HG03575 (cell line): ENCODE results near the gene TMEM114.

ENCODE experiments used
- ATAC-seq: cut with Tn5 transposase; IDR thresholded peaks from one replicate; pipeline ENCODE4 v1.9.1; 2021; ENCODE audit not compliant: unreplicated experiment, insufficient number of reproducible peaks, low FRiP score; ENCODE audit errors: extremely low read depth

TMEM114 gene

DNA sequence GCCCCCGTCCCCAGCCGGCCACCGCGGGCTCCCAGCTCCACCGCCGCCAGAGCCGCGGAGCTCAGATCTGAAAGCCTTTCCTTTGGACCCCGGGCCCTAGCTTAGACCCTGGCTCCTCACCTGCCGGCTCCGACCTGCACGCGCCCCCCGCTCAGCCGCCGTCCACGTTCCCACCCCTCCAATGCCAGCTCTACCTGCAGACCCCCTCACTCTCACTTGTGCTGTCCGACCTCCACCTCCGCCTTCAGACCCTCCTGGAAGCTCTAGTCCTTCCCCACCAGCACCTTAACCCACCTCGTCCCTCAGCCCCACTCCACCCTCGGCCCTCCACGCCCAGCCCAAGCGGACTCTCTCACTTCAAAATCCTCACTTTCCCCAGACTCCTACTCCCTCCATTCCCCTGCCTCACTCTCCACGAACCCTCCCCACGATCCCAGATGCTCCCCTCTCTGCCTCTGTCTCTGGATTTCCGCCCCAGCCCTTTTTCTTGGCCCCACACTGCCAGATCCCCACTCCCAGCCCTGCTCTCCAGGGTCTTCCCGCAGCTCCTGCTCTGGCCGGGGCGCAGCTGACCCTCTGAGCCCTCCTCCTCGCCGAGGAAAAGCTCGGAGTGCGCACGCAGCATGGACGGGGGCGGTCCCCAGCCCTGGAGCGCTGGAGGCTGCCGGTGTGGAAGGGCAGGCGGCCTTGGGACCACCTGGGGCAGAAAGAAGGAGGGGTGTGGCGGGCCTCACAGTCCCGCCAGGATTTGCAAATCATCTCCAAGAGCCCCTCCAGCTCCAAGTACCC is at the start of gene TMEM114:
Gene TMEM114, minus strand, starts transcription at position 612 of the 789 bp plus-strand sequence. CDS start 673 bp downstream, outside the sequence.
- ATAC-seq, result no peak

DNA sequence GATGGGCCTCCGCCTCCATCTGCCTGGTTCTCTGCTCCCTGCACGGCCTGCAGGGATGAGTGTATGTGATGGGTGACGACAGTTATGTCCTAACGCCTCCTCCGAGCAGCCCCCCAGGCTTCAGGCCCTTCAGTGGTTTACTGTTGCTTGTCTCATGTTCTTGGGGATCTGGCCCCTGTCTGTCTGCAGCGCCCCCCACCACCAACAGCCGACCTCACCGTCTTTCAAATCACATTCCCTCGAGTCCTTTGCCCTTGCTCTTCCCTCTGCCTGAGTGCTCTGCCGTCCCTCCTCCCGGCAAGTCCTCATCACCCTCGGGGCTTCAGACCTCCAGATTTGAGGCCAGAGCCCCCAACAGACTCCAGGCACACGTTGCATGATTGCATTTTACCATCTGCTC is 49.4 kb upstream of the TMEM114 start:
- no peak for ATAC-seq

DNA sequence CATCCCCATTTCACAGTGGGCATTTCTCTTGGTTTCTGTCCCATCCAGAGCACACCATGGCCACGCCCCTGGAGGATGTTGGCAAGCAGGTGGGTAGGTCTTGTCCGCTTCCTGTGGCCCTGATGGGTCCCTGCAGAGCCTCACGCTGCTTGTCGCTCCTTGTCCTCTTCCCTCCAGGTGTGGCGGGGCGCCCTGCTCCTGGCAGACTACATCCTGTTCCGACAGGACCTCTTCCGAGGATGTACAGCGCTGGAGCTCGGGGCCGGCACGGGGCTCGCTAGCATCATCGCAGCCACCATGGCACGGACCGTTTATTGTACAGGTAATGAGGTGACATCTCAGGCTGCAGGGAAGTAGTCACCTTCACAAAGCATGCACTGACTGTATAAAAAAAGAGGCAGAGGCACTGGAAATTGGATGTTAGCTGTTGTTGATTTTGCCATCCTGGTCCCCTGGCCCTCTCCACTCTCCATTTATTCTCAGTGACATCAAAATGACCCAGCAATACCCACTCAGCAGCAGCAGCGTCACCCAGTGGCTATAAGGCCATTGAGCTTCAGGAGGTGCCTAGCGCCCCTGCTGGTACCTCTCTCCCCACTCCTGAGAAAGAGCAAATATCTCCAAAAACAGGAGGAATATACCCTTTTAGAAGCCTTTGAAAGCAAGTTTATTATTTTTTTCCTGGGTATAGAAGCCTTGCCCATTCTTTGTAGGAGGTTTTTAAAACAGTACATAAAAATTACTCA is 44.9 kb upstream of the TMEM114 start:
- ATAC-seq, result no peak

DNA sequence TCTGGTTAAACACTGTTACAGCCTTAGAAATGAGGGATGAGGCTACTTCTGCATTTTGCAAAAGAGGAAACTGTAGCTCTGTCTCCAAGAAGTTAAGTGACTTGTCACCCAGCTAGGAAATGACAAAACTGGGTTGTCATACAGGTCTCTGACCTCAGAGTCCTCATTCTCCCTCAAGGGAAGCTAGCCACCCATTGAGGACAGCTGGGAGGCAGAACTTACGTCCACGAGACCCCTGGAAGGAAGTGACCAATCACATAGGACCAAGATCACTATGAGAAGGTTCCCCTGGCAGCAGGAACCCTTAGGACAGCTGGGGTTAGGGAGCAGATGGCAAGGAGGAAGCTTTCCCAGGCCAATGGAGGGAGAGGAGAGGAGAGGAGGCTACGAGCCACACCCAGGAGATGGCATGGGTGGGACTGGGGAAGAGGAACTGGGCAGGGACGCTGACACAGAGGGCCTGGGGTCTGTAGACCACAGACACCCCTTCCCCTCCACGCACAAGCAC is 42.4 kb upstream of the TMEM114 start:
- no peak for ATAC-seq

DNA sequence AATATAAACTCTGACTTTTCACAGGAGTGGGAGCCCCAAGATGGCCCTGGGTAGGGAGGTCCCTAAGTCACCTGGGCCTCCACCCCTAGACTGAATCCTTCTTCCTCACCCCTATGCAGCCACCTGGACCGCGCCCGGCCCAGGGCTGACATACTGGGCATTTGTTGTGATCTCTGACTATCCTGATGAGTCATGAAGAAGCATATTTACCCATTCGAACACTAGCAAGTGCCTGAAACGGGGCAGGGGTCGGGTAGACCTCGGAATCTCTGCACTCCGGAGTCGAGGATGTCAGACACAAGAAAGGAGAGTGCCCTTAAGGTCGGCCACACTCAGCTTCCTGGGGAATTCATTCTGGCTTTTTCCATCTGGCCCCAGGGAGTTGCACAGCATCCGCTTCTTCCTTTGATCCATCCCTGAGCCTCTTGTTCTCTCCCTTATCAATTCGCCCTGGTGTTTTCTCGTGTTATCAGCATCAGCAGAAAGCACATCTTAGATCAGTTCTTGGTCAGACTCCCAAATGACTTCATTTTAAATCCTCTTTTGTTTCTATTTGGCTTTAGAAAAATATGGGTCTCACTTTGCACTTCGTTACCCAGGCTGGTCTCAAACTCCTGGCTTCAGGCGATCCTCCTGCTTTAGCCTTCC is 41.6 kb upstream of the TMEM114 start:
- no peak for ATAC-seq

DNA sequence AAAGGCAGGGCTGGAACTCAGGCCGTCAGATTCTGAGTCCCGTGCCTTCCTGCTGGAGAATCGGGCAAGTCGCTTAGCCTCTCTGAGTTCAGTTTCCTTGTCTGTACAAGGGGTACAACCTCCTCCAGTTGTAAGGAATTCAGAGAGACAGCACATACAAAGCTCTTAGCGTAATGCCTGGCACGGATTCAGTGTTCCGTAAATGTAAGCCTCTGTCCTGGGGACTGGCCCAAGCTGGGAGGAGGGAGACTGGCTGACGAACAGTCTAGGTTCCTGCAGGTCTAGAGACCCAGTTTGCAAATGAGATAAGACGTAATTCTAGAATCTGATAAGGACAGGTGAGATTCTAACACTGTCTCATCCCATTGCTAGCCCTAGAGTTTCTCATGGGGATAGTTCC is 41.1 kb upstream of the TMEM114 start:
- no peak for ATAC-seq

DNA sequence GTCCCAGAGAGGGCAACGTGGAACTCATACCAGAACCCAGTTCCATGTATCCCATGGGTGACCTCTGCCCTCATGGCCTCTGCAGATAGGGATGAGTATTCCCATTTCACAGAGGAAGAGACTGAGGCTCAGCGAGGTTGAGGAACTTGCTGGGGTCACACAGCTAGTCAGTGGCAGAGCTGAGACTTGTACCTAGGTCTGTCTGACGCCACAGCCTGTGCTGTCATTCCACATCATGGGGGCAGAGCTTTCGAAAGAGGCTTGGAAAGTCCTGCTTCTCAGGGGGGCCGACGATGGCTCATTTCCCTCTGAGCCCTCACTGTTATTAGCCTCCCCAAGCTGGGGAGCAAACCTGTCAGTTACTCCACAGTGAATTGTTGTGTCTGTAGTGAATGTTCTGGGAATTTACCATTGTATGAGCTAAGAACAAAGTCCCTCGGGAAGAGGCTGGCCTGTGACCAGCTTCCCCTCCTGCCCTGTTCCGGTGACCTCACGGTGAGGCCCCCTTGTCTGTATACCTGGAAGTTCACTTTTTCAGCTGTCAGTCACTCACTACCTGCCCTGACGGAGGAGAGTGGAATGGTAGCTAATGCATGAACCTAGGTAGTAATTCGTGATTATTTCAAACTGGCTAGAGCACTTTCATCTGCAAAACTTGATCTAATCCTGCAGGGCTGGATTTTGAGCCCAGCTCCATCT is 40.1 kb upstream of the TMEM114 start:
- ATAC-seq, result no peak

DNA sequence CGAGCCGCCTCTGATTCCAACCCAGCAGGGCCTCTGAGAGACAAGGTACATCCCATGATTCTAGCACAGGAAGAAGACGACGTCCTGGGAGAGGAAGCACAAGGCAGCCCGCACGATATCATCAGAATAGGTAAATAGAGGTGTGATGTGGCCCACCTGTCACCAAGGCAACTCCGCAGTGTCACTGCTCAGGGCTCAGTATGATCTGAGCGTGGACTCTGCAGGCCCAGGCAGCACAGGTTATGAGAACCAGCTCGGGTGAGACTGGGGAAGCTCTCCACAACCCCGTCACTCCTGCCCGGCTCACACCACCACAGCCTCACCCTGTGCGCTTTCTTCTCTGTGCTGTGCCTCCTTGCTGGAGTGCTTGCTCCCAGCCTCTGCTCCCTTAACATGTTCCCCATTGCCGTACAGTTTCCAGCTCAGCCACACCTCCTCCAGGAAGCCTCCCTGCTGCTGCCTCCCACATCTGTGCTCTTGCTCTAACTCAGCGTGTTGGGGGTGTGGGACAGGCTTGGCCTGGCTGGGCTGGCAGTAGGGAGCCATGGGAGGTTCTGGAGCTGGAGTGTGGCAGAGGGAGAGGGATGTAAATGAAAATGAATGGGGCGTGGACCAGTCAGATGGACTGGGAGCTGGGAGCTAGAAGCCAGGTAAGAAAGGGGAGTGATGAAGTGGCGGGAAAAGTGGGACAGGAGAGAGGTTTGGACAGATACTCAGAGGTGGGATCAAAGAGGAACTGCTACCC is 38.8 kb upstream of the TMEM114 start:
- ATAC-seq, result no peak

DNA sequence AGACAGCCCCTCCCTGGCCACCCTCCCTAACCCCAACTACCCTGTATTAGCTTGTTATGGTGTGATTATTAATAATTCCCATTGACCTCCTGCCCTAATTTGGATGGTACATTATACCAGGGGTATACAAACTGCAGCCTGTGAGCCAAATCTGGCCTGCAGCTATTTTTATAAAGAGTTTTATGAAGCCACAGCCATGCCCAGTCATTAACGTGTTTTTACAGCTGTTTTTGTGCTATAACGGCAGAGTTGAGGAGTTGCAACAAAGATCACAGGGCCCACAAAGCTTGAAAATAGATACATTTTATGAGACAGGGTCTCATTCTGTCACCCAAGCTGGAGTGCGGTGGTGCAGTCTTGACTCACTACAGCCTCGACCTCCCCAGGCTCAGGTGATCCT is 37.1 kb upstream of the TMEM114 start:
- ATAC-seq, result no peak

DNA sequence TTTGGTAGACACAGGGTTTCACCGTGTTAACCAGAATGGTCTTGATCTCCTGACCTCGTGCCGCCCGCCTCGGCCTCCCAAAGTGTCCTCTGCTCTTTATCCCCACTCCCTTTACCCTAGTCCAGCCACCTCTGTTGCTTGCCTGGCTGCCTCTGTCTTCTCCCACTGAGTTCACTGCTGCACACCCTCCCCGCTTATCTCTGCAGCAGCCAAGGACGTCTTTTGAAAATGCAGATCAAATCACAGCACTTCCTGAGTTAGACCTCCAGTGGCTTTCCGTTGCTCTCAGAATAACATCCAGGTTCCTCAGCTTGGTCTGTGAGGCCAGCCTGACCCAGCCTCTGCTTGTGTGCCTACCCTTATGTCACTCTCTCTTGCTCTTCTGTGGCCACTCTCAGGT is 36.6 kb upstream of the TMEM114 start:
- ATAC-seq, result no peak

DNA sequence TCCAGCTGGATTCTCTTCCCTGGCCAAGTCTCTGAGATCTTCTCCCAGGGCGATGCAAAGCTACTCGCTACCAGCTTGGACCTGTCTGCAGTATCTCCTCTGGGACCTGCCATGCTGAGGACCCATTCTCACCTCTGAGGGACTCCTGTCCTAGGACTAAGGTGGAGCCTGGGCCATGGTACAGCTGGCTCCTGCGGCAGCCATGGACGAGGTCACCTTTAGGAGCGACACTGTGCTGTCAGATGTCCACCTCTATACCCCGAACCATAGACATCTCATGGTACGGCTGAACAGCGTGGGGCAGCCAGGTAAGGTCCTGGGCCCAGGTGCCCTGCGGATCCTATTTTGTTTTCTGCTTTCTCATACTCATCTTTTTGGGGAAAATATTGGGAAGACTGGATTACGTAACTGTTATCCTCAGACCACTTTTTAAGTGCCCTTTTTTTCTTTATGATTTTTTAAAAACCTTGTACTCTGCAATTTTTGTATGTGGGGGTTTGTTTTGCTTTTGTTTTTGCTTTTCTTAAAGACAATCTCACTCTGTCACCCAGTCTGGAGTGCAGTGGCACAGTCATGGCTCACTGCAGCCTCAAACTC is 35.3 kb upstream of the TMEM114 start:
- ATAC-seq, result no peak

DNA sequence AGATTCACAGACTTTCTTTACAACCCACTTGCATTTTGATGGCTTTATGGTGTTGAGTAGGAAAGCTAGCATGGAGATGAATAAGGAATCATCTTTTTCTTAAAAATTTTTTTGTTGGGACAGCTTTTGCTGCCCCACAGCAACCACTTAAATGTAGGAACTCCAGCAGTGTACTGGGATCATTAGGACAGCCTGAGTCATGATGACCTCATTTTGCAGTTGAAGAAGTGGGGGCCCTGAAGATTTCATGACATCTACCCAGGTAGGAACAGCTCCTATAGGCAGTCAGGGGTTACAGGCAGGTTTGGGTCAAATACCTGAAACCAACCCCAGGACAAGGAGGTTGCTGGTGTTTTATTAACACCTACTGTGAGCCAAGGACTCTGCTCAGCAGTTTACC is 33.3 kb upstream of the TMEM114 start:
- ATAC-seq, result no peak

DNA sequence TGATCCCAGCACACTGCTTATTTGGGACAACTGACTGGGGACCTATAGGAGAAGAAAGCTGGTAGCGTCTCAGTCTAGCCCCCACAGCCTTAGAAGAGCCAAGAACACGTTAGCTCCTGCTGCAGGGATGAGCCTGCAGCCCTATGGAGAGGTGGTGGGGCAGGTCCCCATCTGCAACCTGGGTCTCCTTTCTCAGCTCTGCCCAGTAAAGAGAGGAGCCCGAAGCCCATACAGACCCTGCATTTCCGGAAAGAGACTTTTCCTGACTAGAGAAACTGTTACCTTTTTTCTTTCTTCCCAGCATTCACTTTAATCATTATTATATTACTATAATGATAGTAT is 32.0 kb upstream of the TMEM114 start:
- ATAC-seq, result no peak

DNA sequence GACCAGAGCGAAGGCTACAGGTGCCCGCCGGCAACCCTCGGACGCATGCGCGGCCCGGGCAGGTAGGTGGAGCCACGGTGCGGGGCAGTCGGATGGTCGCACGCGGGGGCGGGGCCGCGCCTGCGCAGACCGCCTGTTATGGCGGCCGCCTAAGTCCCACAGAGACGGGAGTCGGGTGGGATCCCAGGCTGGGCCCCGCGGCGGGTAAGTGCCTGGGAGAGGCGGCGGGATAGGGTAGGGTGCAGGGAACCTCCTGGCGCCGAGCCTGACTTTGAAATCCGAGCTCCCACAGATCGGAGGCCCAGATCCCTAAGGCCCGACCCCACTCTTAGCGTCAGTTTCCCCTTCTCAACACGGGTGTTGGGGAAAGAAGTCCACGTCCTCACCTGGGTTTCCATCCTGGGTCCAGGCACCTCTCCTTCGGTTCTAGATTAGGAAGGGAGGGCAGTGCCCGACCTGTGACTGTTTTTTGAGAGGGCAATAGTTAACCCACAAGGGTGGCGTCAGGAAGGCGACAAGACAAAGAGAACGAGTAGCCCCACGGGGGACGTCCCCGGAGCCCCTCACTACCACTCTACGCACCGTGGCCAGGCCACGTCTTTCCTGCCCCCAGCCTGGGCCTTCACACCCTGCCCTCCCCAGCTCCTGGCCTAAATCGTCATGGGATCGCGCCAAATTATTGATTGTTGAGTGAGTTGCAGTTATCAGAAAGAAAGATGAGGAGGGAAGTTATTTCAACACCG is 31.4 kb upstream of the TMEM114 start, which contains the start of gene METTL22:
Gene METTL22, plus strand, starts transcription at position 127 of the 743 bp plus-strand sequence. CDS start 3,968 bp downstream, outside the sequence.
- ATAC-seq, result no peak

DNA sequence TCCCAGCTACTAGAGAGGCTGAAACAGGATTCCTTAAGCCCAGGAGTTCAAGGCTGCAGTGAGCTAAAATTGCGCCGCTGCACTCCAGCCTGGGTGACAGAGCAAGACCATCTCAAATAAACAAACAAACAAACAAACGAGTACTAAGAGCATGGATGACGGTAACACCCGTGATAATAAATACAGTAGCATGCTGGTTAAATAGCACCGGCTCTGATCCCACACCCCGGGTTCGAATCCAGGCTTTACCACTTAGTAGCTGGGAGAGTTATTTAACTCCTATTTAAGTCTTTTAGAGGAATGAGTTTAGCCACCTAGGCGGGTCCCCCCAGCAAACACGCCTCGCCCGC is 30.9 kb upstream of the TMEM114 start:
- ATAC-seq, result no peak

DNA sequence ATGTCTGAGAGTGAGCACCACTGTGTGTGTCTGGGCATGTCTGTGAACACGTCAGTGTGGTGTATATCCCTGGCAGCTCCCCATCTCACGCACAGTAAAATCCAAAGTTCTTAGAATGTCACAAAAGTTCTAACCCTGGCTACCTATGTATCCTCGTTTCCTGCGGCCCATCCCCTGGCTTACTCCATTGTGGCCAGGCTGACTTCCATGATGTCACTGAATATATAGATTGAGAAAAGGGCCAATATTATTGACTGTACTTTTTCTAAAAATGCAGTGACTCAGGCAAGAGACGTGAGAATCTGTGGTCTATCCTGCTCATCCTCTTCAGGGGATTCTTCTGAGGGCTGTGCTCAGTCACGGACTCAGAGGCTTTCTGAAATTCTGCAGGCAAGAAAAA is 30.2 kb upstream of the TMEM114 start:
- no peak for ATAC-seq

DNA sequence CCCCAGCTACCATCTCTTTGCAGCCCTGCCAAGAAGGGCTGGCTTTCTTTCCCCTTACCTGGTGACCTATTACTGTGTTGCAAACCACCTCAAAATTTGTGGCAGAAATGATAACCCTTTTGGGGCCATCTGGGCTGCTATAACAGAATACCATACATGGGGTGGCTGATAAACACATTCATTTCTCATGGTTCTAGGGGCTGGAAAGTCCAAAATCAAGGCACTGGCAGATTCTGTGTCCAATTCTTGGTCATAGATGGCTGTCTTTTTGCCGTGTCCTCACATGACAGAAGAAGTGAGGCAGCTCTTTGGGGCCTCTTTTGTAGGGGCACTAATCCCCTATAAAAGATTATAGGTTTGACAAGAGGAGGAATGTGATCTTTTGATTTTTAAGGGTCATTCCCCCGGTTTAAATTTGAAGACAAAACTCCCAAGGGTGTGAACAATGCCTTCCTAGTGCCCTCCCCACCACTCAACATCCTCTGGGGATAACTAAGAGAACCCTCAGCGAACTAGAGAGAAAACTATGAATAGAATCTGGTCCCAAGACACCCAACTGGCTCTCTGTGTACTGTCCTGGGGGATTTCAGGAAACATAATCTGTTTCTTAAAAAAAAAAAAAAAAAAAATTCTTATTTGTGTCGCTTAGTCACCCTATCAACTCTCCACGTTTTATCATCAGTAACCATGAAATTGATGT is 29.5 kb upstream of the TMEM114 start:
- no peak for ATAC-seq
